Measurements from ENCODE around the gene BBOX1. TPM values are rescaled to one million over a fixed set of nuclear protein-coding genes. Genes with fewer than 3 reads are reported as not detected.

Gene BBOX1
- total RNA-seq, 1 experiment from 2014 or later, result not detected

- in situ Hi-C loops (cut with HindIII; ENCODE audit: low pct_unique_long_range_greater_than_20kb, low sequenced_read_pairs) (no loop called here), intact Hi-C loops (cut with micrococcal nuclease; ENCODE audit: unreplicated experiment) (no loop called here)
- H3K4me3 ChIP-seq (ENCODE audit: low read depth in 2 of 2, low read length in 2 of 2), result no peak overlapping the region
- no peaks in the 10 kb centered on the region for H3K27me3 ChIP-seq (ENCODE audit: control insufficient read depth, insufficient read depth, low read length)
- ChIA-PET POLR2A (no interaction called here), CTCF (no interaction called here)
- H3K36me3 ChIP-seq (ENCODE audit: control insufficient read depth, insufficient read depth, low read length), result no peaks in the 10 kb centered on the region
- DNase-seq (ENCODE audit: low read depth, low spot score) (no peak), ATAC-seq (no peak)
- BruUV-seq (replicated peaks), result no TSS peak
- H3K27ac ChIP-seq (ENCODE audit: low read length), result no peak overlapping the region
- no peak for TF ChIP-seq POLR2AphosphoS5 (IDR thresholded peaks at IDR 0.05; ENCODE audit: low read depth, low read length)
- TF ChIP-seq REST (IDR thresholded peaks at IDR 0.05; ENCODE audit: insufficient read depth in 1 of 2, low read depth in 2 of 2, low read length in 1 of 2), result no peak
- TF ChIP-seq CTCF (IDR thresholded peaks at IDR 0.05), result no peak
- no peak for TF ChIP-seq SIN3A (IDR thresholded peaks at IDR 0.05; ENCODE audit: borderline replicate concordance, insufficient read depth, low read depth, low read length)
- no peak for TF ChIP-seq TCF7L2 (IDR thresholded peaks at IDR 0.05; ENCODE audit: low read depth, low read length)
- no peaks in the 10 kb centered on the region for H3K9me3 ChIP-seq (ENCODE audit: control insufficient read depth, insufficient read depth, low read depth, low read length)
- no peaks in the 10 kb centered on the region for H3K4me1 ChIP-seq (ENCODE audit: control insufficient read depth, insufficient read depth, low read length)
Measured at GRCh38 chr11:27094120-27094519, 53.5 kb downstream of the BBOX1 start.

GRCh38 chr11:27095059-27095458 is 54.4 kb downstream of the BBOX1 start:
- Histone ChIP-seq H3K36me3 (ENCODE audit: control insufficient read depth, insufficient read depth, low read length) (no peaks in the 10 kb centered on the region), H3K4me1 (ENCODE audit: control insufficient read depth, insufficient read depth, low read length) (no peaks in the 10 kb centered on the region), H3K27me3 (ENCODE audit: control insufficient read depth, insufficient read depth, low read length) (no peaks in the 10 kb centered on the region), H3K27ac (ENCODE audit: low read length) (no peak overlapping the region), H3K4me3 (ENCODE audit: low read depth in 2 of 2, low read length in 2 of 2) (no peak overlapping the region), H3K9me3 (ENCODE audit: control insufficient read depth, insufficient read depth, low read depth, low read length) (no peaks in the 10 kb centered on the region)
- POLR2A ChIA-PET, result no interaction called here
- no peak for DNase-seq (ENCODE audit: low read depth, low spot score)
- no TSS peak for BruUV-seq (replicated peaks)
- CTCF ChIA-PET, result no interaction called here
- in situ Hi-C loops (cut with HindIII; ENCODE audit: low pct_unique_long_range_greater_than_20kb, low sequenced_read_pairs) (no loop called here), intact Hi-C loops (cut with micrococcal nuclease; ENCODE audit: unreplicated experiment) (no loop called here)
- TF ChIP-seq SIN3A (IDR thresholded peaks at IDR 0.05; ENCODE audit: borderline replicate concordance, insufficient read depth, low read depth, low read length) (no peak), REST (IDR thresholded peaks at IDR 0.05; ENCODE audit: insufficient read depth in 1 of 2, low read depth in 2 of 2, low read length in 1 of 2) (no peak), TCF7L2 (IDR thresholded peaks at IDR 0.05; ENCODE audit: low read depth, low read length) (no peak), CTCF (IDR thresholded peaks at IDR 0.05) (no peak), POLR2AphosphoS5 (IDR thresholded peaks at IDR 0.05; ENCODE audit: low read depth, low read length) (no peak)
- no peak for ATAC-seq
